ENCODE data around the gene C9orf50.
"Not testable (repeated sequence)": the region's sequence is repeated elsewhere in the genome, so short reads cannot be mapped to it uniquely, and the experiment has no call there.

C9orf50 gene

GRCh38 chr9:129596541-129597331 lies 24.2 kb downstream of the C9orf50 start:
- H3K36me3 ChIP-seq (ENCODE audit: insufficient read depth, low read length) = no peaks in the 10 kb centered on the region
- peak overlapping the region; percentile 31 for H2AFZ ChIP-seq (ENCODE audit: low read depth, low read length)

GRCh38 chr9:129595903-129596540 lies 24.9 kb downstream of the C9orf50 start:
- Histone ChIP-seq H2AFZ (ENCODE audit: low read depth, low read length) (no peak overlapping the region), H3K9me3 (ENCODE audit: low read length) (no peaks in the 10 kb centered on the region), H3K4me3 (ENCODE audit: low read length) (no peak overlapping the region), H3K4me1 (ENCODE audit: insufficient read depth, low read length) (peaks cover 16% of the 10 kb centered on the region), H3K36me3 (ENCODE audit: insufficient read depth, low read length) (no peaks in the 10 kb centered on the region), H3K27me3 (ENCODE audit: insufficient read depth, low read length) (no peaks in the 10 kb centered on the region)

More at GRCh38 chr9:129596541-129597331, 24.2 kb downstream of the C9orf50 start:
- Histone ChIP-seq H3K27me3 (ENCODE audit: insufficient read depth, low read length) (no peaks in the 10 kb centered on the region), H3K9me3 (ENCODE audit: low read length) (no peaks in the 10 kb centered on the region), H3K4me3 (ENCODE audit: low read length) (peak overlapping the region; percentile 55), H3K4me1 (ENCODE audit: insufficient read depth, low read length) (peaks cover 16% of the 10 kb centered on the region)

GRCh38 chr9:129595311-129595741 lies 25.6 kb downstream of the C9orf50 start:
- H3K36me3 ChIP-seq (ENCODE audit: insufficient read depth, low read length) = no peaks in the 10 kb centered on the region
- no peaks in the 10 kb centered on the region for H3K9me3 ChIP-seq (ENCODE audit: low read length)
- peaks cover 16% of the 10 kb centered on the region for H3K4me1 ChIP-seq (ENCODE audit: insufficient read depth, low read length)
- H2AFZ ChIP-seq (ENCODE audit: low read depth, low read length) = no peak overlapping the region
- no peak overlapping the region for H3K4me3 ChIP-seq (ENCODE audit: low read length)
- no peaks in the 10 kb centered on the region for H3K27me3 ChIP-seq (ENCODE audit: insufficient read depth, low read length)

GRCh38 chr9:129594632-129595031 lies 26.3 kb downstream of the C9orf50 start:
- no peaks in the 10 kb centered on the region for H3K36me3 ChIP-seq (ENCODE audit: insufficient read depth, low read length)
- peaks cover 16% of the 10 kb centered on the region for H3K4me1 ChIP-seq (ENCODE audit: insufficient read depth, low read length)

GRCh38 chr9:129592790-129593189 lies 28.1 kb downstream of the C9orf50 start:
- not testable (repeated sequence) for H3K9me3 ChIP-seq (ENCODE audit: low read length); H3K27me3 ChIP-seq (ENCODE audit: insufficient read depth, low read length); H3K4me1 ChIP-seq (ENCODE audit: insufficient read depth, low read length); H3K36me3 ChIP-seq (ENCODE audit: insufficient read depth, low read length); H2AFZ ChIP-seq (ENCODE audit: low read depth, low read length); H3K4me3 ChIP-seq (ENCODE audit: low read length)

More at GRCh38 chr9:129594632-129595031, 26.3 kb downstream of the C9orf50 start:
- no peak overlapping the region for H3K4me3 ChIP-seq (ENCODE audit: low read length)
- H2AFZ ChIP-seq (ENCODE audit: low read depth, low read length) = no peak overlapping the region
- H3K27me3 ChIP-seq (ENCODE audit: insufficient read depth, low read length) = no peaks in the 10 kb centered on the region
- H3K9me3 ChIP-seq (ENCODE audit: low read length) = no peaks in the 10 kb centered on the region

GRCh38 chr9:129591916-129592315 lies 29.0 kb downstream of the C9orf50 start:
- H3K4me3 ChIP-seq (ENCODE audit: low read length) = no peak overlapping the region
- peaks cover 3% of the 10 kb centered on the region for H3K4me1 ChIP-seq (ENCODE audit: insufficient read depth, low read length)
- H2AFZ ChIP-seq (ENCODE audit: low read depth, low read length) = no peak overlapping the region
- H3K36me3 ChIP-seq (ENCODE audit: insufficient read depth, low read length) = no peaks in the 10 kb centered on the region
- H3K27me3 ChIP-seq (ENCODE audit: insufficient read depth, low read length) = no peaks in the 10 kb centered on the region
- no peaks in the 10 kb centered on the region for H3K9me3 ChIP-seq (ENCODE audit: low read length)

- H3K9me3 ChIP-seq (ENCODE audit: low read length) = no peaks in the 10 kb centered on the region
- no peak overlapping the region for H2AFZ ChIP-seq (ENCODE audit: low read depth, low read length)
Observed at GRCh38 chr9:129590466-129590865, 30.4 kb downstream of the C9orf50 start.

GRCh38 chr9:129587487-129588262 lies 33.2 kb downstream of the C9orf50 start:
- Histone ChIP-seq H3K4me3 (ENCODE audit: low read length) (no peak overlapping the region), H3K4me1 (ENCODE audit: insufficient read depth, low read length) (no peaks in the 10 kb centered on the region), H2AFZ (ENCODE audit: low read depth, low read length) (no peak overlapping the region), H3K9me3 (ENCODE audit: low read length) (no peaks in the 10 kb centered on the region), H3K27me3 (ENCODE audit: insufficient read depth, low read length) (no peaks in the 10 kb centered on the region), H3K36me3 (ENCODE audit: insufficient read depth, low read length) (no peaks in the 10 kb centered on the region)

More at GRCh38 chr9:129590466-129590865, 30.4 kb downstream of the C9orf50 start:
- Histone ChIP-seq H3K4me3 (ENCODE audit: low read length) (no peak overlapping the region), H3K36me3 (ENCODE audit: insufficient read depth, low read length) (no peaks in the 10 kb centered on the region), H3K27me3 (ENCODE audit: insufficient read depth, low read length) (no peaks in the 10 kb centered on the region), H3K4me1 (ENCODE audit: insufficient read depth, low read length) (no peaks in the 10 kb centered on the region)

- no peaks in the 10 kb centered on the region for H3K36me3 ChIP-seq (ENCODE audit: insufficient read depth, low read length)
- no peak overlapping the region for H3K4me3 ChIP-seq (ENCODE audit: low read length)
- no peaks in the 10 kb centered on the region for H3K27me3 ChIP-seq (ENCODE audit: insufficient read depth, low read length)
- no peaks in the 10 kb centered on the region for H3K4me1 ChIP-seq (ENCODE audit: insufficient read depth, low read length)
- H2AFZ ChIP-seq (ENCODE audit: low read depth, low read length) = no peak overlapping the region
- H3K9me3 ChIP-seq (ENCODE audit: low read length) = no peaks in the 10 kb centered on the region
Observed at GRCh38 chr9:129586685-129587084, 34.2 kb downstream of the C9orf50 start.

- Histone ChIP-seq H2AFZ (ENCODE audit: low read depth, low read length) (no peak overlapping the region), H3K36me3 (ENCODE audit: insufficient read depth, low read length) (no peaks in the 10 kb centered on the region), H3K4me1 (ENCODE audit: insufficient read depth, low read length) (no peaks in the 10 kb centered on the region), H3K4me3 (ENCODE audit: low read length) (no peak overlapping the region), H3K9me3 (ENCODE audit: low read length) (no peaks in the 10 kb centered on the region), H3K27me3 (ENCODE audit: insufficient read depth, low read length) (no peaks in the 10 kb centered on the region)
Observed at GRCh38 chr9:129586245-129586644, 34.7 kb downstream of the C9orf50 start.

GRCh38 chr9:129585352-129585751 lies 35.5 kb downstream of the C9orf50 start:
- H3K27me3 ChIP-seq (ENCODE audit: insufficient read depth, low read length) = no peaks in the 10 kb centered on the region
- H2AFZ ChIP-seq (ENCODE audit: low read depth, low read length) = no peak overlapping the region
- peaks cover 5% of the 10 kb centered on the region for H3K9me3 ChIP-seq (ENCODE audit: low read length)
- H3K36me3 ChIP-seq (ENCODE audit: insufficient read depth, low read length) = no peaks in the 10 kb centered on the region
- no peaks in the 10 kb centered on the region for H3K4me1 ChIP-seq (ENCODE audit: insufficient read depth, low read length)
- no peak overlapping the region for H3K4me3 ChIP-seq (ENCODE audit: low read length)

GRCh38 chr9:129584136-129584535 lies 36.8 kb downstream of the C9orf50 start:
- peaks cover 5% of the 10 kb centered on the region for H3K9me3 ChIP-seq (ENCODE audit: low read length)
- H3K4me1 ChIP-seq (ENCODE audit: insufficient read depth, low read length) = no peaks in the 10 kb centered on the region
- H3K36me3 ChIP-seq (ENCODE audit: insufficient read depth, low read length) = no peaks in the 10 kb centered on the region
- peak overlapping the region; percentile 26 for H2AFZ ChIP-seq (ENCODE audit: low read depth, low read length)
- H3K4me3 ChIP-seq (ENCODE audit: low read length) = no peak overlapping the region
- no peaks in the 10 kb centered on the region for H3K27me3 ChIP-seq (ENCODE audit: insufficient read depth, low read length)
